ENCODE results near the gene SLC4A11. TPM values are rescaled to one million over a fixed set of nuclear protein-coding genes. Genes with fewer than 3 reads are reported as not detected.
"Not testable (repeated sequence)": the region's sequence is repeated elsewhere in the genome, so short reads cannot be mapped to it uniquely, and the experiment has no call there.

Gene SLC4A11
- total RNA-seq, 1 donor from 2014 or later: 20.0 TPM

- ATAC-seq: peak; percentile 61
These were observed 11.5 kb downstream of the SLC4A11 start for GRCh38 chr20:3227506-3227905.

GRCh38 chr20:3226864-3227263 lies 12.1 kb downstream of the SLC4A11 start:
- no peak for ATAC-seq

GRCh38 chr20:3226093-3226492 lies 12.9 kb downstream of the SLC4A11 start:
- ATAC-seq: no peak

GRCh38 chr20:3224681-3225421 lies 14.1 kb downstream of the SLC4A11 start:
- peak; percentile 62 for ATAC-seq

GRCh38 chr20:3223994-3224680 lies 14.9 kb downstream of the SLC4A11 start:
- no peak for ATAC-seq

- ATAC-seq: no peak
These were observed 15.4 kb downstream of the SLC4A11 start for GRCh38 chr20:3223651-3223993.

GRCh38 chr20:3222635-3223600 lies 16.1 kb downstream of the SLC4A11 start:
- ATAC-seq: peak; percentile 11

- ATAC-seq: peak; percentile 82
These were observed 17.4 kb downstream of the SLC4A11 start for GRCh38 chr20:3221398-3222226.

GRCh38 chr20:3218307-3218988 lies 20.5 kb downstream of the SLC4A11 start:
- ATAC-seq: peak; percentile 69

- not testable (repeated sequence) for ATAC-seq
These were observed 23.6 kb downstream of the SLC4A11 start for GRCh38 chr20:3215359-3215917.

- ATAC-seq: no peak
These were observed 25.8 kb downstream of the SLC4A11 start for GRCh38 chr20:3213226-3213625.

GRCh38 chr20:3210346-3210745 lies 28.6 kb downstream of the SLC4A11 start:
- no peak for ATAC-seq

GRCh38 chr20:3209946-3210317 lies 29.1 kb downstream of the SLC4A11 start:
- ATAC-seq: peak; percentile 48

GRCh38 chr20:3209257-3209945 lies 29.6 kb downstream of the SLC4A11 start, which contains the start of gene ITPA:
TSS of gene ITPA (plus strand) at chr20:3209498. CDS start at chr20:3209552, 54 bp downstream.
- ATAC-seq: peak; percentile 44

GRCh38 chr20:3208786-3209256 lies 30.2 kb downstream of the SLC4A11 start:
- ATAC-seq: no peak

GRCh38 chr20:3204124-3204794 lies 34.7 kb downstream of the SLC4A11 start, which contains the start of gene DDRGK1:
TSS of gene DDRGK1 (minus strand) at chr20:3204682. CDS start at chr20:3204627, 55 bp downstream.
- peak; percentile 93 for ATAC-seq

GRCh38 chr20:3203315-3204123 lies 35.5 kb downstream of the SLC4A11 start:
- ATAC-seq: peak; percentile 55

- no peak for ATAC-seq
These were observed 36.0 kb downstream of the SLC4A11 start for GRCh38 chr20:3202965-3203314.
